Naive thymus-derived CD4-positive, alpha-beta T cell (primary cell): ENCODE results near the gene BLTP3B. TPM values are rescaled to one million over a fixed set of nuclear protein-coding genes. Genes with fewer than 3 reads are reported as not detected.

ENCODE experiments used
- ATAC-seq: fragments of 150-1000 bp; cut with Tn5 transposase; 2 replicates; pipeline ENCODE4 v1.10.0; 2021; ENCODE audit warnings: mild to moderate bottlenecking, moderate library complexity
- CTCF ChIA-PET: fragments of 350-600 bp; sonication (Branson Sonifier 250); formaldehyde crosslinking; loops from one replicate; lab custom pipeline; 2021; ENCODE audit warnings: antibody characterized with exemption; lab: Charles Lee
- POLR2A ChIA-PET: fragments of 350-600 bp; sonication (Branson Sonifier 250); formaldehyde crosslinking; loops from one replicate; lab custom pipeline; 2021; ENCODE audit warnings: antibody characterized with exemption, inconsistent platforms; lab: Charles Lee
- DNase-seq, 9 donors: peaks; one replicate each; pipeline versions ENCODE4 v3.0.0 to v3.0.0-alpha.2; 2020 to 2022; ENCODE audit warnings: mixed read lengths in 1 of 9
- H3K27ac ChIP-seq: one replicate; pipeline ENCODE4 v1.7.0; 2013; ENCODE audit warnings: mild to moderate bottlenecking, low read depth, low read length, moderate library complexity
- H3K27me3 ChIP-seq, 2 donors: one replicate each; pipeline ENCODE4 v1.7.0; 2013; ENCODE audit warnings: low read length in 2 of 2, mild to moderate bottlenecking in 2 of 2, moderate library complexity in 2 of 2; ENCODE audit not compliant: control insufficient read depth in 2 of 2, insufficient read depth in 2 of 2
- H3K36me3 ChIP-seq, 3 experiments: 1 replicate in 2 of 3; 2 replicates in 1 of 3; pipeline ENCODE4 v1.7.0; 2013; ENCODE audit warnings: low read length in 3 of 3, mild to moderate bottlenecking in 3 of 3, moderate library complexity in 1 of 3; ENCODE audit not compliant: insufficient read depth in 3 of 3, control insufficient read depth in 2 of 3
- H3K4me1 ChIP-seq, 2 donors: one replicate each; pipeline ENCODE4 v1.7.0; 2013; ENCODE audit warnings: low read length in 2 of 2, mild to moderate bottlenecking in 2 of 2, moderate library complexity in 1 of 2; ENCODE audit not compliant: control insufficient read depth in 2 of 2, insufficient read depth in 2 of 2
- H3K4me3 ChIP-seq: 2 replicates; pipeline ENCODE4 v1.7.0; 2013; ENCODE audit warnings: mild to moderate bottlenecking, low read length
- H3K9me3 ChIP-seq, 3 experiments: 1 replicate in 2 of 3; 2 replicates in 1 of 3; pipeline ENCODE4 v1.7.0; 2013; ENCODE audit warnings: low read length in 3 of 3; ENCODE audit not compliant: control insufficient read depth in 2 of 3
- H3K27ac Mint-ChIP-seq, 9 donors: one replicate each; pipeline ENCODE4 v1.8.0; 2020 to 2022; ENCODE audit warnings: mixed read lengths in 9 of 9, mild to moderate bottlenecking in 8 of 9, moderate library complexity in 5 of 9, inconsistent platforms in 2 of 9
- H3K27me3 Mint-ChIP-seq, 5 donors: one replicate each; pipeline ENCODE4 v1.8.0; 2021 to 2022; ENCODE audit warnings: mixed read lengths in 5 of 5, mild to moderate bottlenecking in 1 of 5
- H3K36me3 Mint-ChIP-seq, 5 donors: one replicate each; pipeline ENCODE4 v1.8.0; 2020 to 2022; ENCODE audit warnings: mixed read lengths in 5 of 5, mild to moderate bottlenecking in 3 of 5, inconsistent platforms in 1 of 5
- H3K4me1 Mint-ChIP-seq, 7 donors: one replicate each; pipeline ENCODE4 v1.8.0; 2020 to 2022; ENCODE audit warnings: mixed read lengths in 7 of 7, mild to moderate bottlenecking in 3 of 7, inconsistent platforms in 1 of 7
- H3K4me3 Mint-ChIP-seq, 10 donors: one replicate each; pipeline ENCODE4 v1.8.0; 2020 to 2022; ENCODE audit warnings: mild to moderate bottlenecking in 10 of 10, mixed read lengths in 10 of 10, moderate library complexity in 6 of 10, inconsistent platforms in 2 of 10
- H3K9me3 Mint-ChIP-seq, 11 donors: one replicate each; pipeline ENCODE4 v1.8.0; 2020 to 2022; ENCODE audit warnings: mixed read lengths in 11 of 11, mild to moderate bottlenecking in 4 of 11, inconsistent platforms in 1 of 11, moderate library complexity in 1 of 11
- intact Hi-C, 2 donors: fragments of 100-400 bp; cut with micrococcal nuclease; formaldehyde crosslinking; loops; one replicate each; pipeline ENCODE4 v1.15.1; 2023
- polyA plus RNA-seq, 2 donors: library from polyadenylated mRNA; unstranded; fragments of 300-500 nt; fragmentation: Illumina TruSeq; gene quantifications; one replicate each; pipeline ENCODE4 v1.2.3, GENCODE V29; 2021
- total RNA-seq, 6 experiments: library from RNA in 5 of 6; stranded (reverse) in 5 of 6; gene quantifications; 1 replicate in 5 of 6; 2 replicates in 1 of 6; pipeline ENCODE4 v1.2.3 and lab custom pipeline; 2021 to 2026

BLTP3B gene
- total and polyA plus RNA-seq, 7 experiments from 2014 or later, result 12.7 to 28.9 (median 16.8) TPM

- POLR2A ChIA-PET, result interaction anchor here (0.8 to 2.0 kb wide), 2 partner anchors 10 to 36 kb away, joined by 3 to 6 read pairs; partner anchors contain the start of gene ACTR6
- no peak overlapping the region for H3K27ac ChIP-seq
Observed at GRCh38 chr12:100164153-100164704, 21.6 kb upstream of the BLTP3B start.

GRCh38 chr12:100163416-100164152 lies 20.9 kb upstream of the BLTP3B start:
- Histone ChIP-seq H3K9me3 (no peaks in the 10 kb centered on the region), H3K27me3 (no peaks in the 10 kb centered on the region), H3K4me3 (peak overlapping the region; percentile 34), H3K36me3 (no peaks in the 10 kb centered on the region), H3K4me1 (peaks cover 0 to 7% of the 10 kb centered on the region in 2 donors), H3K27ac (no peak overlapping the region)
- ATAC-seq (peak; percentile 99), DNase-seq (peak; percentile 46 to 67 (median 61))
- Mint-ChIP-seq H3K27me3 (no peaks in the 10 kb centered on the region), H3K9me3 (no peaks in the 10 kb centered on the region), H3K4me3 (peak overlapping the region; percentile 58 to 80 (median 72)), H3K4me1 (peaks cover 0 to 14% (median 11%) of the 10 kb centered on the region in 7 donors), H3K36me3 (peaks cover 0 to 6% (median 3%) of the 10 kb centered on the region in 5 donors), H3K27ac (peak overlapping the region in 7 of 9 donors; percentile 18 to 64 (median 53))
- ChIA-PET CTCF (interaction anchor here (0.6 to 1.4 kb wide), 2 partner anchors 9 to 1163 kb away, joined by 3 to 7 read pairs; no protein-coding TSS in a partner anchor), POLR2A (interaction anchor here (0.8 to 2.0 kb wide), 2 partner anchors 9 to 37 kb away, joined by 3 to 6 read pairs; partner anchors contain the start of gene ACTR6)
- intact Hi-C loops, result loop anchor here (1.0 kb wide), 4 partner anchors 9 to 37 kb away; partner anchors contain the start of genes ACTR6 (in 1 of the 2) and BLTP3B (in 1 of the 2)

More at GRCh38 chr12:100164153-100164704, 21.6 kb upstream of the BLTP3B start:
- Mint-ChIP-seq H3K4me1 (peaks cover 0 to 14% (median 11%) of the 10 kb centered on the region in 7 donors), H3K4me3 (peak overlapping the region in 9 of 10 donors; percentile 58 to 80 (median 74)), H3K27ac (peak overlapping the region in 6 of 9 donors; percentile 18 to 64 (median 54)), H3K9me3 (no peaks in the 10 kb centered on the region), H3K36me3 (peaks cover 0 to 6% (median 3%) of the 10 kb centered on the region in 5 donors), H3K27me3 (no peaks in the 10 kb centered on the region)
- Histone ChIP-seq H3K9me3 (no peaks in the 10 kb centered on the region), H3K4me3 (no peak overlapping the region), H3K4me1 (peaks cover 0 to 7% of the 10 kb centered on the region in 2 donors), H3K36me3 (no peaks in the 10 kb centered on the region), H3K27me3 (no peaks in the 10 kb centered on the region)
- CTCF ChIA-PET, result interaction anchor here (1.4 kb wide), 1 partner anchor 10 kb away, joined by 7 read pairs; no protein-coding TSS in a partner anchor
- intact Hi-C loops, result loop anchor here (1.0 kb wide), 4 partner anchors 10 to 36 kb away; partner anchors contain the start of genes ACTR6 (in 1 of the 2) and BLTP3B (in 1 of the 2)
- no peak for ATAC-seq
- DNase-seq, result no peak

- no peaks in the 10 kb centered on the region for H3K27me3 Mint-ChIP-seq
- peaks cover 0 to 7% of the 10 kb centered on the region in 2 donors for H3K4me1 ChIP-seq
- no peaks in the 10 kb centered on the region for H3K27me3 ChIP-seq
- H3K27ac ChIP-seq, result no peak overlapping the region
- H3K4me3 Mint-ChIP-seq, result no peak overlapping the region
- intact Hi-C loops, result loop anchor here in 1 of 2 donors (10.0 kb wide), 1 partner anchor 245 kb away; no protein-coding TSS in a partner anchor
- no peak for ATAC-seq
- H3K9me3 Mint-ChIP-seq, result no peaks in the 10 kb centered on the region
- ChIA-PET POLR2A (no interaction called here), CTCF (interaction anchor here (0.7 kb wide), 1 partner anchor 43 kb away, joined by 3 read pairs; no protein-coding TSS in a partner anchor)
- peaks cover 4 to 16% (median 12%) of the 10 kb centered on the region in 7 donors for H3K4me1 Mint-ChIP-seq
- peaks cover 0 to 6% (median 3%) of the 10 kb centered on the region in 5 donors for H3K36me3 Mint-ChIP-seq
- no peaks in the 10 kb centered on the region for H3K9me3 ChIP-seq
- peak overlapping the region in 1 of 9 donors; percentile 57 for H3K27ac Mint-ChIP-seq
- H3K4me3 ChIP-seq, result no peak overlapping the region
- H3K36me3 ChIP-seq, result no peaks in the 10 kb centered on the region
- DNase-seq, result no peak
Observed at GRCh38 chr12:100159391-100160104, 16.9 kb upstream of the BLTP3B start.

GRCh38 chr12:100158535-100158934 lies 15.9 kb upstream of the BLTP3B start:
- no peak for DNase-seq
- no peaks in the 10 kb centered on the region for H3K27me3 Mint-ChIP-seq
- Histone ChIP-seq H3K9me3 (no peaks in the 10 kb centered on the region), H3K27ac (no peak overlapping the region), H3K4me1 (peaks cover 0 to 4% of the 10 kb centered on the region in 2 donors), H3K4me3 (no peak overlapping the region), H3K36me3 (no peaks in the 10 kb centered on the region), H3K27me3 (no peaks in the 10 kb centered on the region)
- no peaks in the 10 kb centered on the region for H3K9me3 Mint-ChIP-seq
- no peak for ATAC-seq
- intact Hi-C loops, result loop anchor here in 1 of 2 donors (10.0 kb wide), 1 partner anchor 246 kb away; no protein-coding TSS in a partner anchor
- CTCF ChIA-PET, result no interaction called here
- H3K36me3 Mint-ChIP-seq, result peaks cover 0 to 6% (median 3%) of the 10 kb centered on the region in 5 donors
- no peak overlapping the region for H3K27ac Mint-ChIP-seq
- H3K4me1 Mint-ChIP-seq, result peaks cover 2 to 11% (median 5%) of the 10 kb centered on the region in 7 donors
- no peak overlapping the region for H3K4me3 Mint-ChIP-seq
- POLR2A ChIA-PET, result interaction anchor here (0.8 kb wide), 1 partner anchor 20 kb away, joined by 3 read pairs; no protein-coding TSS in a partner anchor

GRCh38 chr12:100157427-100157821 lies 14.8 kb upstream of the BLTP3B start:
- CTCF ChIA-PET, result no interaction called here
- DNase-seq, result no peak
- intact Hi-C loops, result loop anchor here in 1 of 2 donors (10.0 kb wide), 1 partner anchor 247 kb away; no protein-coding TSS in a partner anchor

More at GRCh38 chr12:100157427-100157821, 14.8 kb upstream of the BLTP3B start:
- no peak overlapping the region for H3K27ac ChIP-seq
- POLR2A ChIA-PET, result no interaction called here
- Mint-ChIP-seq H3K36me3 (peaks cover 0 to 6% (median 3%) of the 10 kb centered on the region in 5 donors), H3K27ac (peak overlapping the region in 1 of 9 donors; percentile 52), H3K4me1 (peaks cover 0 to 11% (median 5%) of the 10 kb centered on the region in 7 donors), H3K4me3 (no peak overlapping the region), H3K9me3 (no peaks in the 10 kb centered on the region), H3K27me3 (no peaks in the 10 kb centered on the region)
- H3K9me3 ChIP-seq, result no peaks in the 10 kb centered on the region
- H3K27me3 ChIP-seq, result no peaks in the 10 kb centered on the region
- no peak for ATAC-seq
- H3K36me3 ChIP-seq, result no peaks in the 10 kb centered on the region
- H3K4me3 ChIP-seq, result no peak overlapping the region
- H3K4me1 ChIP-seq, result no peaks in the 10 kb centered on the region
